Measurements from ENCODE around the gene LY6G5B.

DNA sequence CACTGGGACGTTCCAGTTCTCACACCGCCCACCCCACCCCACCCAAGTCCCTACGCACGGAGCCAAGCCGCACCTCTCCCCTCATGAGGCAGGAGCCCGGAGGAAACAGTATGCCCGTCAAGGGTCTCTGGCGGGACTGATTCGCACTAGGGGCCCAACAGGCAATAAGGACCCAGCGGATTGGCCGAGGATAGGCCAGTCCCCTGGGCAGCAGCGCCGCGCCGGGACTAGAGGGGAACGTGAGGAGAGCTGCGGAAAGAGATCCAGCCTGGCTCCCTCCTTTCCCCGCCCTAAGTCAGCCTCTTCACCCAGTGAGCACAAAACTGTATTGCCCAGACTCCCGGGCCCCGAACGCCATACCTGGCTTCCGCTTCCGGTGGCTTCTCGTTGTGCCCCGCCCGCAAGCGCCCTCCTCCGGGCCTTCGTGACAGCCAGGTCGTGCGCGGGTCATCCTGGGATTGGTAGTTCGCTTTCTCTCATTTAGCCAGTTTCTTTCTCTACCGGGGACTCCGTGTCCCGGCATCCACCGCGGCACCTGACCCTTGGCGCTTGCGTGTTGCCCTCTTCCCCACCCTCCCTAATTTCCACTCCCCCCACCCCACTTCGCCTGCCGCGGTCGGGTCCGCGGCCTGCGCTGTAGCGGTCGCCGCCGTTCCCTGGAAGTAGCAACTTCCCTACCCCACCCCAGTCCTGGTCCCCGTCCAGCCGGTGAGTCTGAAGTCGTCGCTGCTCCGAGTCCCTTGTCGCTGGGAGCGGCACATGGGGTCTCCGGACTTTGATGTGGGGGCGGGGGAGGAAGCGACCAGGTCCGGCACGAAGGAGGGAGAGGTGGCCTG lies 4.1 kb upstream of the LY6G5B start, which contains the start of gene CSNK2B:
- peak in 1 of 2 donors; percentile 18 for TF ChIP-seq CTCF (conservative IDR thresholded peaks at IDR 0.05 in 1 of 2, IDR thresholded peaks at IDR 0.05 in 1 of 2; ENCODE audit: low read depth in 1 of 2, low read length in 2 of 2)
- no peak for TF ChIP-seq EZH2 (IDR thresholded peaks at IDR 0.05; ENCODE audit: low read length, missing control alignments)
